AG08395 (cell line): ENCODE results near the gene NR3C2.
"Not testable (repeated sequence)": the region's sequence is repeated elsewhere in the genome, so short reads cannot be mapped to it uniquely, and the experiment has no call there.

ENCODE experiments used
- DNase-seq: peaks from one replicate; pipeline ENCODE4 v3.0.0; 2012; ENCODE audit warnings: mixed read lengths, low spot score

NR3C2 gene

DNA sequence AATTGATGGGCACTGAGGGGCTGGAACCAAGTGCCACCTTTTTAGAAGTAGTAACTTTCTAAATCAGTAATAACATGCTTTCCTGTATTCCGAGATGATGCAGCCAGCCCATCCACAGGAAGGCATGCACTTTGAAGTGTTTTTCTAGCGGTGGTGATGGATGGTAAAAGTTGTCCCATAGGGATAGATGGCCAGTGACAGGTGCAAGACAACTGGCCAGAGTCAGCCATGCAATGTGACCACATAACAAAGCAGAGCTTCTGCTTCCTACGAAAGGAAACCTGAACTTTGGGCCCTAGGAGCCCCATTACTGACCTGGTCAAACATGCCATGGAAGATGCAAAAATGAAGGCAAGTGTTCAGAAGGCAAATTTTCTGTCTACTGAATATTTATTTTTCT, 72.3 kb downstream of the NR3C2 start:
- no peak for DNase-seq

DNA sequence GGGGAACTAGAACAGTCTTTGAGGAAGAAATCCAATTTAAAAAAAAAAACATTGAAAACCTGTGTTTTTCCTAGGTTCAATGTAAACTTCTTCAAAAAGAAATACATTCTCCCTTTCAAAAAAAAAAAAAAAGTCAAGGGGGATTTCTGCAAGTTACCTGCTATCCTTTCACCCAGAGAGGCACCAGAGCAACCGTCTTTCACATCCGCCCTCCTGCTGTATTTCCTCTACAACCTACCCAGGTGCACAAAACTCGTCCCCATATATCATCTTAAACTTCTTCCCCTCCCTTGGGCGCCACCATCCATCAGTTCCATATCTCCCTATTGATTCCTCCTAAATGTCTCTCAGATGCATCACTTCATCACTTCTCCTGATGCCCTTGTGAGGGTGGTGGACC, 74.5 kb downstream of the NR3C2 start:
- no peak for DNase-seq

DNA sequence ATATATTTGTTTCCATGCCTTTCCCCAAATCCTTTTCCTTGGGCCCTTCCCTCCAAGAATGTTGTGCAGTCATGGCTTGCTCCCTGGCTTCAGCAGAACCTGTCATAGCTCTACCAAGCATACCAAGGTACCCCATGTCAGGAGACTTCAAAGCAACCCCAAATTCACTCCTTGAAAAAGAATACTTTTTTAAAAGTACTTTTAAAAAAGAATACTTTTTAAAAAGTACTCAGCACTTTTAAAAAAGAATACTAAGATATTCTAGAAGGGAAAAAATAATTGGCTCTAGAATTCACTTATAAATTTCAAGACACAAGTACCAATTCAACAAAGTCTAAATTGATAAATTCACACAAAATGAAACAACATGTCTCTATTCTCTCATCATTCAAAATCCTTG, 76.0 kb downstream of the NR3C2 start:
- no peak for DNase-seq

DNA sequence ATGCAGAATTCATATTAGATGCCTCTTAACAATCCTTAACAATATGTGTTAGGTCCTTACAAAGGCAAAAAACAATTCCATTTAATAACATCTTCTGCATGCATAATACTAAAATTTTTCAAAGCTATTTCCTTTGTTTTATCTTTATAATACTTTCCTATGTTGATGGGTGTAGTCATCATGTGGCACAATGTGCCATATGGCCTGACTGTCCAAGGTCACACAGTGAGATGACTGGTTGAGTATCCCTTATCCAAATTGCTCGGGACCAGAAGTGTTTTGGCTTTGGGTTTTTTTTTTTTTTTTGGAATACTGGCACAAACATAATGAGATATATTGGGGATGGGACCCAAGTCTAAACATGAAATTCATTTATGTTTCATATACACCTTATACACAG, 77.7 kb downstream of the NR3C2 start:
- DNase-seq, result no peak

DNA sequence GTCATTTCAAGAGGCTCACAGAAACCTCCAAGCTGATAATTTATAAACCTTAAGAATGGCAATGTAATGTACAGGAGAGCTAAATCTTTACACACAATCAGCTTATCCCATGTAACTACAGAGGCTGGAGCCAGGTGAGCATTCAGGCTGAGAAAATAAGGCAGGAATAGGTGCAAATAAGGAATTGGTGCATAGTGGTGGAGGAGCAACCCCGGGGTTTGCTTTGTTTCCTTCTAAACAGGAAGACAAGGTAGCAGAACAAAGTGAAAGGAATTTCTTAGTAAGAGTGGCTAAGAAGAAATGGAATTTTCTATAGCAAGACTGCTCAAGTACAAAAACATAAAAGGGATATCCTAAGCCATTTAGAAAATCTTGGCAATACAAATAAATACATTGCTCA, 82.4 kb downstream of the NR3C2 start:
- DNase-seq, result no peak

DNA sequence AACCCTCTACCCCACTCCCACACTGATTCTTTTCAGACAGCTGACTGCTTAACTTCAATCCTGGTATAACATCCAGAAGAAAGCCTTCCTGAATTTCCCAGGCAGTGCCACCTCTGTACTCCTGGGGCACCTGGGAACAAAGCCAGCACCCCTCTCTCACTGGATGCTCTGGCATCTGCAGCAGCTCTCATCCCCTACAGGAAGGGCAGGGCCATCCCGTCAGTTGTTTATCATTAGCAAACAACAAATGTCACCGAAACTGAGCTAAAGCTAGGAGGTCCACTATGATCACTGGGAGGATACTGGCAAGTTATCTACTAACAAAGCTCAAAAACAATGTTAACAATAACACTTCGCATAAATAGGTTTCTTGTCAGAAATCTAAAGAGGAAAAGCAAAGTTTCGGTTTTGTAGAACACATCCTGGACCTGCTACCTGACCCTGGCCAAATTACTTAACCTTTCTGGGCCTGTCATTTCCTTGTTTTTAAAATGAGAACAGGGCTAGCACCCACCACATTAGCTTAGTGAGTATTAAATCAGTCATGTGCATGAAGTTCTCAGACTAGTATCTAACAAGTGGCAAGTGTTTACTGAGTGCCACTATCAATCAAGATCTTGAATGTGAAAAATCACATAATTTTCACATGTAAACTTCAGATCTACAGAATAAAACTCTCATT, 86.6 kb downstream of the NR3C2 start:
- no peak for DNase-seq

DNA sequence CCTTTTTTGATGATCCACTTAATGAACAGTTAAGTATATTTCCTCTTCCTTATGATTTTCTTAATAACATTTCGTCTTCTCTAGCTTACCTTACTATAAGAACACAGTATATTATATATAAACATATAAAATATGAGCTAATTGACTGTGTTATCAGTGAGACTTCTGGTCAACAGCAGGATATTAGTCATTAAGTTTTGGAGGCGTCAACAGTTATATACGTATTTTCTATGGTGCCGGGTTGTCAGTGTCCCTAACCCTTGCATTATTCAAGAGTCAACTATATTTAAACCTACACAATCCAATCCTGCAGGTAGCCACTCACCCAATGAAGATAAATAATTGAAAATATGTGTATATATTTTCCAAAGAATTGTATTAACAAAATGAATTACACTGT, 88.0 kb downstream of the NR3C2 start:
- no peak for DNase-seq

DNA sequence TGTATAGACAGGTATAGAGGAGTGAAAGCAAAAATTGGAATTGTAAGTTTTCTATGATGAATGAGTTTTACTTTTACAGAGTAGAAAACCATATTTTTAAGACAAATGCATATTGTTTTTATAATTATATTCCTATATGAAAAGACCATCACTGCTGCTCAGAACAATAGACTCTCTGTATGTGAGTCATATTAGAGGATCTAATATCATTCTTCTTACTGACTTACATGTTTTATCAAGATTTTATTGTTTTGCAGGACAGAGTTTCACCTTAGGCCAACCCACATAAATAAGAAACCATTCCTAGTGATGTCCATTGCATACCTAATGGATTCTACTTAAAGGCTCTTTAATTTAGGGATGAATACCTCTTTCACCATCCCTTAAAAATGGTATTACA, 88.6 kb downstream of the NR3C2 start:
- DNase-seq, result no peak

DNA sequence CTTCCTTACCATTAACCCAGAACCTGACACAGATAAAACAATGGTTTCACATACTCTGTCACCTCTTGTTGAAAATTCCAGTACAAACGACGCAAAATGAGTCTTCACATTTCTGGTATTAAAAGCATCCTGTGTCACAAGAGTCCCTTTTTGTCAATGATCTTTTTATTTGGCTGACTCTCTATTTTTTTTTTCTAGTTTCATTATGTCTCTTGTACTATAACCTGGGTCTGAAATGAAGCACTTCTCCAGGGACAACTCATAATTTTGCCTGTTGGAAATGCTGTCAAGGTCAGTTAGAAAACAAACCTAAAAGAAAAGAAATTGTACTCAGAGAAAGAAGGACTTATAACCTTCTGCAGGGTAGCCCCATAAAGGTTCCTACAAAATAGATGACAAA, 93.1 kb downstream of the NR3C2 start:
- no peak for DNase-seq

DNA sequence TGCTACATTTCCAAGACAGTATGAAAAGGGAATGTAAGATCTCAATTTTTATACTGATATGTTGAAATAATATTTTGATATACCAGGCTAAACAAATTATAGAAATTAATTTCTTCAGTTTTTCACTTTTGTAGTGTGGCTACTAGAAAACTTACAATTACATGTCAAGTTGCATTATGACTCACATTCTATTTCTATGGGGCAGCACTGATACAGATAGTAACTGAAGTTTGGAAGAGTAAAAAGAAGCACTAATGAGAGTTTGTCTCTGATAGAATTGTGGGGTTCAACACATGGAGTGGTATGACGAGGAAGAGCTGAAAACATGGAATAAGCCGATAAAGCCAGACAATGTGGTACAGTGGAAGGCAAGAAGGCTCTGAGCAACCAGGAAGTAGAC, 95.6 kb downstream of the NR3C2 start:
- DNase-seq, result no peak

DNA sequence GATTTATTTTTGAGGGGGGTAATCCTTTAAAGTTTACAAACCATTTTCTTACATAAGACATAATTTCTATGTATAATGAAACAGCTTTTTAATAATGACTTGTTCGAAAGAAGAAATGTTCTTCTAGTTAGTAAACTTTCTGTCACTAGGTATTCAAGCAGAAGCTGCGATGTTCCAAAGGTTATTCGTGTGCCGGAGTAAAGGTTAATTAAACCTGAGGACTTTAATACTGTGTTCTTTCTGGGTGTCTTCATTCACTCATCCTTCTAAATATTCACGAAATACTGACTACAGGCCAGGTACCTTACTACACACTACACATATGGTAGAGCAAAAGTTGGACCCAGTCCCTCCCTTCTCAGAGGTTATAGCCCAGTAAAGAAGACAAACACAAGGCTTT, 96.7 kb downstream of the NR3C2 start:
- no peak for DNase-seq

DNA sequence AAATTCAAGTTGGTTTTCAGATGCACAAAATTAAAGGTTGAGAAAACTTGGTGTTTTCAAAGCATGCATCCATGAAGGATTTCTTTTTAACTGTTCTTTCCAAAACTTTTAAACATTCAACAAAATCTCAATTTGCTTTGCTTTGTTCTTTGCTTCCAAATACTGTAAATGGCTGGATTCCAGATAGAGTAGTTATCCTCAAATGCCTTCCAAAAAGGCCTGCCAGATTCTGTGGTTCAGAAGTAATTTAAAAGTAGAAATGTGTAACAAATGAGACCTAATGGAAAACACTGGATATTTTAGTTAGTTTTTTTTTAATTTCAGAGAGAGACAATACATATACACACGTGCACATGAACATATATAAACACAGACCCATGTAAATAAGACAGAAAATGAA, 97.3 kb downstream of the NR3C2 start:
- no peak for DNase-seq

DNA sequence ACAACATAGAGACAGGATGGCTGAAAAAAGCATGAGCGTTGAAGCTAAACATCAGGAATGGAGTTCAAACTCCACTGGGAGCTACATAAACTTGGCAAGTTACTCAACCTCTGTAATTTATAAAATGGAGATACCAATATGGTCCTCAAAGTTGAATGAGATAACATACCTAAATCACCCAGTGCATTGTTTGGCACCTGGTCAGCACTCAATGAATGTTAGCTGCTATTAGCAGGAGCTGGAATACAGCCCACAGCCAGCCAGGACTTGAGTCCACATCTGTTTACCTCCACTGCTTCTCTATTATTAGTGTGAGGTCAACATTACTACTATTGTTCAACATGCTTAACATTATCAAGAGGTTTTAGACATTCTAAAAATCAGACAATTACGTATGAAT, 97.9 kb downstream of the NR3C2 start:
- no peak for DNase-seq

DNA sequence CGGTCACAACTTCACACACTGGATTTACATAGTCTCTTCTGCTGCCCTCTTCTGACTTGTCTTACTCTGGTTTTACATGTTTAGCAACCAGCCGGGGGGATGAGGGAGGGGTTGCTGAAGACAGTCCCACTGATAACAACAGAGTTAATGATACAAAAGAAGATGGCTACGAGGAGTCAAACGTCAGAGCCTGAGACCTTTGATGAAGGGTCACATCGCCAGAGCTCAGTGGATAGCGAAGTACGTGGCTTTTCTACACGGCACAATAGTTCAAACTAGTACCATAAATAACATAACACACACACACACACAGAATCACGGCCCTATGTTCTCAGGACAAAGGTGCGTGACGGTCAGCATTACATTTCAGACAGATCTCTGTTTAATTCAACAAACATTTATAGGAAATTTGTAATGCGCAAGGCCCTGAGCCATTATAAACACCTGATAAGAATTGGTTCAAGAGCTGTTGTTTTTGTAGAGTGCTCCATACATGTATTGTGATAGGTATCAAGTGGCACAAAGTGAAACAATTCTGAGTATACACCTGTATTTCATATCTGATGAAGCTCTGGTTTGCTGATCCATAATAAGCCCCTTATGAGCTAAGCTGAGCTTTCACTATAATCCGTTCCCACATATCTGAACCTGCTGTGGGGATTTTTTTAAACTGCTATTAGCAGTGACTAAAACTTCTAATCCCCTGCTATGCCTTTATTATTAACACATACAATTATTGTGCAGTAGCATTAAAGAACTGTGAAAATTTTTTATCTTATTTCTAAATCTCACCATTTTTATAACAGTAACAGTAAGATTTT, 100.0 kb downstream of the NR3C2 start:
- DNase-seq, result no peak

DNA sequence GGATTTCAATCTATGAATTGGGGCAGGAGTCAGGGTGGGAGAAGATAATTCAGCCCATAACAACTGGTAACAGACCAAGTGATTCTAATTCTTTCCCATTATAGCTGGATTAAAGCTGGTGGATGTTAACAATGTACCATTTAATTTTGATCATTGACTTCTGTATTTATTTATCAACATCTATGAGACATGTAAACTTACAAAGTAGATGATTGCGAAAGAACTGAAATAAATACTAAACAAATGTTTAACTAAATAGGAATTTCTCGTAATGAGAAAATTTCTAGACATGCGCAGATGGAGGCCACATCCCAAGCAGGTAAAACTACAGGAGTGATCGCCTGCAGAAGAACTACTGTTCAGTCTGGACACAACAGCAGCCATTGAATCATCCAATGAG, 107.1 kb downstream of the NR3C2 start:
- no peak for DNase-seq

DNA sequence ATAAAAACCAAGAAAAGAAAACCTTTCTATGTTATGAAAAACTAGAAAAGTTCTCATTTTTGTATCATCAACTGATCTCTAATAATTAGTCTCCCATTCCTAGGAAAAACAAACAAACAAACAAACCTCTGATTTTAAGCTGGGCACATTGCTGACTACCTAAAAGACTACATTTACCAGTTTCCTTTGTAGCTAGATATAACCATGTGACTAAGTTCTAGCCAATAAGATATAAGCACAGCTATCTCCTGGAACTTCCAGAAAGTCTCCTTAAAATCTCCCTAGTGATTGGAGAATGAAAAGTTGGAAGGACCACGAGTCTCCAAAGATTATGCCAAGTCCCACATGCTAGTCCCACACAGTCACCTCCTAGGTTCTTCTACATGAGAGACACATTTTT, 108.9 kb downstream of the NR3C2 start:
- DNase-seq, result no peak

DNA sequence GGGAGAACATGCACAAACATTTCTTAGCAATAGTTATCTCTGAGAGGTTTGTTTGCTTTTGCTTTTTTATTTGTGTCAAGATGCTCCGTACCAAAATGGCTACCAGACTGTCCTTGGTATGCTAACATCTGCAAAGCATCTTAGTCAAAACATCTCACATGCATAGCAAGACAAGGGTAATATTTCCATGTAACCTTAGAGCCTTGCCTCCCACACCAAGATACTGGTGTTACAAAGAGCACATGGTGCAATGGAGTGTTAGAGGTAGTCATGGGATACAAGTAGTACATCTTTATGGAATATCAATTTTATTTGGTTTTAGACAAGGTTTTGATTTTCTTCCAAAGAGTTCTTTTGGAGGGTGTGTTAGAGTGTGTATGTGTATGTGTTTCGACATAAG, 109.7 kb downstream of the NR3C2 start:
- no peak for DNase-seq

DNA sequence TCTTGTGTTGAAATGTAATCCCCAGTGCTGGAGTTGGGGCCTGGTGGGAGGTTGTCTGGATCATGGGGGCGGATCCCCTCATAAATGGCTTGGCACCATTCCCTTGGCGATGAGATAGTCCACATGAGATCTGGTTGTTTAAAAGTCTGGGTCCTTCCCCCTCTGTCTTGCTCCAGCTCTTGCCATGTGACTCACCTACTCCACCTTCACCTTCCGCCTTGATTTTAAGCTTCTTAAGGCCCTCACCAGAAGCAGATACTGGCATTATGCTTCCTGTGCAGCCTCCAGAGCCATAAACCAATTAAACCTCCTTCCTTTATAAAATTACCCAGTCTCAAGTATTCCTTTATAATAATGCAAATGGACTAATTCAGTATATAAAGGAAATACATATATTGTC, 111.5 kb downstream of the NR3C2 start:
- DNase-seq, result no peak

DNA sequence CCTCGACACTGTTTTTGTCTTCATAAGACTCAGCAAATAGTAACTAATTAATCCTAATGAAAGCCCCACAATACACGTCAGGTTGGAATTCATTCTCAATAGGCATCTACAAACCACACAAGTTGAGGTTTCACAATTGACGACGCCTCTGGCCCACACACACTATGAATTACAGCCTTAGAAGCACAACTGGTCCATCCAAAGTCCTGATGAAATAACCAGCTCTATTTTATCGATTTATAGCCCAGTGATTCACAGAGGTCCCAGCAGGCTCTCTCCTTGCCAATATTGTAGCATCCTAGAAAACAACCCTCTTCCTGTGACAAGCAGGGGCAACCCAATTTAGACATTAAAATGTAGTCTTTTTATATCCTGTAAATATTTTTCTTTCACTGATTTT, 112.1 kb downstream of the NR3C2 start:
- DNase-seq, result no peak

DNA sequence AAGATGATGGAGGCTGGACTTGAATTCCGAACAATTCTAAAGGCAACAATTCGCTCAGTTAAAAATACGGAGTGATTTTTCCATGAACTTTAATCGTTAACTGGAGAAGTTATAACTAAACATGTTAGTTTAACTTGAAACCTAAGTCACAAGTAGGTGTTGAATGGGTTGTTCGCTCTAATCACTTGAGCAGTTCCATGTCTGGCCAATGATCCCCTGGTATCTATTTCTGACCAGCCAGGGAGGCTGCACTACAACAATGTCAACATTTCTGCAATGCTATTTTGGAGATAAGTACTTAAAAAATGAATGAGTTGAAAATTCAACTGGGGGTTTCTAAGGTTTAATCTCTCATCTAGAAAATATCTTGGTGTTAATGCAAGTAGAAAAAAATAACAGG, 112.5 kb downstream of the NR3C2 start:
- no peak for DNase-seq

DNA sequence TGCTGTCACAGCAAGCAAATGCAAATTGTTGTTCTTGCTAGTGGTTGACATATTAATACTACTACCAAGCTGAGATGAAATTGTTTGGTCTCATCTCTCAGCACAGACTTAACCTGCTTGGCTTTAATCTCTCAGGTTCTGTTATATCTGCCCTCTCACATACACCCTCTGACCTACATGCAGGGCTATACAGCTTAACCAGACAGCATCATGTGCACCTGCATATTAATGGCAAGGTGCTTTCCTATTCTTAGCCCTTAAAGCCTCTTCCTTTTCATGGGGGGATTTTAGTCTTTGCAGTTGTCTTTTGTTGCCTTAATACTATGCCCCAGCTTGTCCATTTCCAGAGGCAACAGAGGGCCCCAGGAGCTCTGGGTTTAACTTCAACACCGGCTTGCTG, 114.5 kb downstream of the NR3C2 start:
- no peak for DNase-seq

DNA sequence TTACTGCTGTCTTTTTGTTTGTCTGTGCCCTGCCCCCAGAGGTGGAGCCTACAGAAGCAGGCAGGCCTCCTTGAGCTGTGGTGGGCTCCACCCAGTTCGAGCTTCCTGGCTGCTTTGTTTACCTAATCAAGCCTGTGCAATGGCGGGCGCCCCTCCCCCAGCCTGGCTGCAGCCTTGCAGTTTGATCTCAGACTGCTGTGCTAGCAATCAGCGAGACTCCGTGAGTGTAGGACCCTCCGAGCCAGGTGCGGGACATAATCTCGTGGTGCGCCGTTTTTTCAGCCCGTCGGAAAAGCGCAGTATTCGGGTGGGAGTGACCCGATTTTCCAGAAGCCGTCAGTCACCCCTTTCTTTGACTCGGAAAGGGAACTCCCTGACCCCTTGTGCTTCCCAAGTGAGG, 118.9 kb downstream of the NR3C2 start:
- not testable (repeated sequence) for DNase-seq

DNA sequence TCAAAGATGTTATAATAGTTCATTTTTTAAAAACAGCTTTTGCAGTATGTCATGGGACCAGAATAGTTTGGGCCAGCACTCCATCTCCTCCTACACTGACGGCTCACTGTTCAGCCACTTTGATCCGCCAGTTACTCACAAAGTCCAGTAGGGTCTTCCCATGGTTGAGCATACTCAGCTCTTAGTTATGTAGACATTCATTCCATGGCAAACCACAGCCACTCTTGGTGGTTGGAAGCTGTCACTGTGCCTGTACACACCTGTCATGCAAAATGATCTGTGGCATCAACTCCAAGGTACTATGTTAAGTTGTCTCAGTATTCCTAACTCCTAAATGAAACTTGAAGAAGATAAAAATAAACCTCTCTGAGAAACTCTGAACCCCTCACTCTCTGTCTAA, 127.2 kb downstream of the NR3C2 start:
- DNase-seq, result no peak

DNA sequence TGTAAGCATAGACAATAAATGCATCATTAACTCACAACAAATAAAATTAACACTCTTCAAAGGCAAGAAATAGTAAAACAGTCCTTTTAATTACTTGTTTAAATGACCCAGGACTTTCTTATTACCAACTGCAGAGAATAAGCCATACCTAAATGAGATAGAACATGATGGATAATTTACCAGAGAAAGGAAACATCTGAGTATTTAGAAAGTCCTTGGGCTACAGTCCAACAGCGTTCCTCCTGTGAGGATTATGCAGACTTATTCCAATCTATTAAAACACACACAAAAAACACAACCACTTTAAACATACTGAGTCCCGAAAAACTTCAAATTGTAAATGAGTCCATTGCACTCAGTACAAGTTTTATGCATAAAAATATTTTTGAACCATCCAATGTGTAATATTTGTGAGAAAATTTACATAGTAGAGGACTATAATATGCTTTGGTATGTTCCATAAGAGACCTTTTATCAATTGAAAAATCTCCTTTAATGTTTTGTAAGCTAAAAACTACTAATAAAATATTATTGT, 129.2 kb downstream of the NR3C2 start:
- DNase-seq, result no peak
